SK-N-SH treated with all-trans-retinoic acid at 6 μM for 48 hours (cell line): Measurements from ENCODE around the gene PIP4K2C.

Experiments used
- ATAC-seq: fragments of 200-7000 bp; cut with Tn5 transposase; 3 replicates; pipeline ENCODE4 v1.9.1; 2020; ENCODE audit warnings: mild to moderate bottlenecking, moderate library complexity
- BACH2 ChIP-seq: fragments of 250-450 bp; sonication (Bioruptor Pico); IDR thresholded peaks from 2 replicates; pipeline ENCODE4 v1.9.0; 2021; ENCODE audit warnings: mild to moderate bottlenecking, borderline replicate concordance
- CREB5 ChIP-seq: fragments of 250-450 bp; sonication (Bioruptor Pico); IDR thresholded peaks from 2 replicates; pipeline ENCODE4 v1.5.1; 2020; ENCODE audit warnings: low read depth, mild to moderate bottlenecking, moderate library complexity
- CSDC2 ChIP-seq: fragments of 250-450 bp; sonication (Bioruptor Pico); IDR thresholded peaks from 2 replicates; pipeline ENCODE4 v1.5.0; 2020; ENCODE audit warnings: mild to moderate bottlenecking, moderate library complexity
- CSRNP3 ChIP-seq: fragments of 250-450 bp; sonication (Bioruptor Pico); IDR thresholded peaks from 2 replicates; pipeline ENCODE4 v1.5.1; 2021; ENCODE audit warnings: mild to moderate bottlenecking, moderate library complexity
- ESRRG ChIP-seq: fragments of 250-450 bp; sonication (Bioruptor Pico); IDR thresholded peaks from 2 replicates; pipeline ENCODE4 v1.6.1; 2021; ENCODE audit warnings: mild to moderate bottlenecking
- GLIS3 ChIP-seq: fragments of 250-450 bp; sonication (Bioruptor Pico); IDR thresholded peaks from 2 replicates; pipeline ENCODE4 v1.5.0; 2020; ENCODE audit warnings: mild to moderate bottlenecking, moderate library complexity
- ISL1 ChIP-seq: fragments of 250-450 bp; sonication (Bioruptor Pico); IDR thresholded peaks from 2 replicates; pipeline ENCODE4 v2.1.2; 2022; ENCODE audit warnings: mild to moderate bottlenecking, moderate library complexity
- OSR1 ChIP-seq: fragments of 250-450 bp; sonication (Bioruptor Pico); IDR thresholded peaks from 2 replicates; pipeline ENCODE4 v1.8.0; 2022; ENCODE audit warnings: moderate library complexity, mild to moderate bottlenecking, inconsistent platforms
- PATZ1 ChIP-seq: fragments of 250-450 bp; sonication (Bioruptor Pico); IDR thresholded peaks from 2 replicates; pipeline ENCODE4 v1.8.0; 2020; ENCODE audit warnings: mild to moderate bottlenecking, moderate library complexity, borderline replicate concordance
- POU6F1 ChIP-seq: fragments of 250-450 bp; sonication (Bioruptor Pico); IDR thresholded peaks from 2 replicates; pipeline ENCODE4 v1.8.0; 2021; ENCODE audit warnings: low read depth, mild to moderate bottlenecking, moderate library complexity, borderline replicate concordance
- PPARA ChIP-seq: fragments of 250-450 bp; sonication (Bioruptor Pico); IDR thresholded peaks from 2 replicates; pipeline ENCODE4 v1.5.0; 2020; ENCODE audit warnings: mild to moderate bottlenecking, borderline replicate concordance
- RARB ChIP-seq: fragments of 250-450 bp; sonication (Bioruptor Pico); IDR thresholded peaks from 2 replicates; pipeline ENCODE4 v1.8.0; 2021; ENCODE audit warnings: mild to moderate bottlenecking, moderate library complexity
- SNAI2 ChIP-seq: fragments of 250-450 bp; sonication (Bioruptor Pico); IDR thresholded peaks from 2 replicates; pipeline ENCODE4 v1.5.0; 2020; ENCODE audit warnings: mild to moderate bottlenecking, moderate library complexity
- TCF4 ChIP-seq: fragments of 250-450 bp; sonication (Bioruptor Pico); IDR thresholded peaks from 2 replicates; pipeline ENCODE4 v1.8.0; 2021; ENCODE audit warnings: mild to moderate bottlenecking, moderate library complexity, borderline replicate concordance
- TOX ChIP-seq: fragments of 250-450 bp; sonication (Bioruptor Pico); IDR thresholded peaks from 2 replicates; pipeline ENCODE4 v1.8.0; 2021; ENCODE audit warnings: mild to moderate bottlenecking, moderate library complexity, borderline replicate concordance
- TSHZ2 ChIP-seq: fragments of 250-450 bp; sonication (Bioruptor Pico); IDR thresholded peaks from 2 replicates; pipeline ENCODE4 v1.5.0; 2020; ENCODE audit warnings: mild to moderate bottlenecking, moderate library complexity
- ZC3H10 ChIP-seq: fragments of 250-450 bp; sonication (Bioruptor Pico); IDR thresholded peaks from 2 replicates; pipeline ENCODE4 v1.5.1; 2021; ENCODE audit warnings: mild to moderate bottlenecking, moderate library complexity
- ZFP3 ChIP-seq: fragments of 250-450 bp; sonication (Bioruptor Pico); IDR thresholded peaks from 2 replicates; pipeline ENCODE4 v1.5.0; 2020; ENCODE audit warnings: mild to moderate bottlenecking, moderate library complexity
- ZNF565 ChIP-seq: fragments of 450-650 bp; formaldehyde crosslinking; conservative IDR thresholded peaks from 2 replicates; pipeline ENCODE4 v1.5.0; 2020; ENCODE audit warnings: low read depth, mild to moderate bottlenecking, moderate library complexity
- ZNF70 ChIP-seq: fragments of 450-650 bp; formaldehyde crosslinking; IDR thresholded peaks from 2 replicates; pipeline ENCODE4 v1.5.0; 2020; ENCODE audit warnings: mild to moderate bottlenecking, moderate library complexity
- ZNF8 ChIP-seq: fragments of 450-650 bp; formaldehyde crosslinking; IDR thresholded peaks from 2 replicates; pipeline ENCODE4 v1.5.0; 2020; ENCODE audit warnings: mild to moderate bottlenecking, moderate library complexity

The PIP4K2C gene

GRCh38 chr12:57590479-57590863 lies 521 bp upstream of the PIP4K2C start (continued):
- TF ChIP-seq PATZ1 = no peak

GRCh38 chr12:57591782-57592325 lies 862 bp downstream of the PIP4K2C start:
- no peak for ATAC-seq
- TF ChIP-seq CSDC2 (CRISPR knock-in tag) (no peak), GLIS3 (no peak), ZNF8 (no peak), SNAI2 (CRISPR knock-in tag) (no peak), BACH2 (CRISPR knock-in tag) (no peak), TOX (CRISPR knock-in tag) (no peak)

- TF ChIP-seq PPARA (CRISPR knock-in tag) (no peak), TSHZ2 (CRISPR knock-in tag) (no peak), RARB (CRISPR knock-in tag) (no peak)
- ATAC-seq = no peak
Measured at GRCh38 chr12:57592551-57593165, 1.7 kb downstream of the PIP4K2C start.

- ATAC-seq = no peak
- TF ChIP-seq ESRRG = no peak
Measured at GRCh38 chr12:57593187-57593586, 2.2 kb downstream of the PIP4K2C start.

GRCh38 chr12:57600395-57600794 lies 9.4 kb downstream of the PIP4K2C start:
- no peak for ATAC-seq
- TF ChIP-seq ZNF70 (CRISPR knock-in tag) = no peak
- TF ChIP-seq ZC3H10 = no peak
- TF ChIP-seq POU6F1 = no peak
- TF ChIP-seq ESRRG = no peak
- TF ChIP-seq CSDC2 (CRISPR knock-in tag) = no peak
- TF ChIP-seq CREB5 (CRISPR knock-in tag) = no peak
- no peak for TF ChIP-seq OSR1
- TF ChIP-seq TOX (CRISPR knock-in tag) = no peak
- TF ChIP-seq GLIS3 = no peak
- TF ChIP-seq ZNF565 (CRISPR knock-in tag) = no peak
- TF ChIP-seq CSRNP3 = no peak
- TF ChIP-seq BACH2 (CRISPR knock-in tag) = no peak
- TF ChIP-seq ZFP3 (CRISPR knock-in tag) = no peak
- no peak for TF ChIP-seq ISL1 (CRISPR knock-in tag)
- TF ChIP-seq PATZ1 = no peak
- no peak for TF ChIP-seq TCF4 (CRISPR knock-in tag)
- no peak for TF ChIP-seq TSHZ2 (CRISPR knock-in tag)
